Measurements from ENCODE around the gene TIMM17A. TPM values are rescaled to one million over a fixed set of nuclear protein-coding genes. Genes with fewer than 3 reads are reported as not detected.

The TIMM17A gene
- polyA plus RNA-seq, 1 donor: 41.6 TPM

DNA sequence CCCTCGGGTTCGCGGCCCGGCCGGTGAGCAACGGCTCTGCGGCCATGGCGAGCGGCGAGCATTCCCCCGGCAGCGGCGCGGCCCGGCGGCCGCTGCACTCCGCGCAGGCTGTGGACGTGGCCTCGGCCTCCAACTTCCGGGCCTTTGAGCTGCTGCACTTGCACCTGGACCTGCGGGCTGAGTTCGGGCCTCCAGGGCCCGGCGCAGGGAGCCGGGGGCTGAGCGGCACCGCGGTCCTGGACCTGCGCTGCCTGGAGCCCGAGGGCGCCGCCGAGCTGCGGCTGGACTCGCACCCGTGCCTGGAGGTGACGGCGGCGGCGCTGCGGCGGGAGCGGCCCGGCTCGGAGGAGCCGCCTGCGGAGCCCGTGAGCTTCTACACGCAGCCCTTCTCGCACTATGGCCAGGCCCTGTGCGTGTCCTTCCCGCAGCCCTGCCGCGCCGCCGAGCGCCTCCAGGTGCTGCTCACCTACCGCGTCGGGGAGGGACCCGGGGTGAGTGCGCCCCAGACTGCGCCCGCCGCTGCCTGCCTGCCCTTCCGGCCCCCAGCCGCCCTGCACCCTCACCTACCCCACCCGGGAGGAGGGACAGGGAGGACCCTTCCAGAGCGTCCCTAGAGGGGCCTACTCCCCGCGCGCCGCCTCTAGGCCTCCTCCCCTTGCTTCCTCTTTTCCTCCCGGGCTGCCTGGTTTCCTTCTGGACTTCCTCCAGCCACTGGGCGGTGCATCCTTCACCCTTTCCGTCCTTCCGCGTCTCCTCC is 27.5 kb downstream of the TIMM17A start, which contains the start of gene RNPEP:
Gene RNPEP (plus strand): TSS at position 26 of the 757 bp plus-strand sequence. CDS start 19 bp downstream, at position 45.
- no peaks in the 10 kb centered on the region for H3K27me3 ChIP-seq (ENCODE audit: control insufficient read depth, insufficient read depth, low read length)

GRCh38 chr1:201983380-201983805 is 28.1 kb downstream of the TIMM17A start:
- DNase-seq: peak; percentile 76 to 83
- WGBS (ENCODE audit: insufficient coverage, low lambda C conversion rate): 0% methylated on average over 1 of the region's 11 CpGs
- Histone ChIP-seq H3K27ac (ENCODE audit: low read length) (peak overlapping the region; percentile 83), H3K4me3 (ENCODE audit: low read length) (peak overlapping the region; percentile 67), H3K9me3 (ENCODE audit: control insufficient read depth, low read depth, low read length) (no peaks in the 10 kb centered on the region), H3K36me3 (ENCODE audit: control insufficient read depth, insufficient read depth, low read length) (peaks cover 4% of the 10 kb centered on the region), H3K4me1 (ENCODE audit: control insufficient read depth, insufficient read depth, low read length) (peaks cover 5% of the 10 kb centered on the region), H3K27me3 (ENCODE audit: control insufficient read depth, insufficient read depth, low read length) (no peaks in the 10 kb centered on the region)

More for the DNA sequence above, 27.5 kb downstream of the TIMM17A start, which contains the start of gene RNPEP:
- Histone ChIP-seq H3K36me3 (ENCODE audit: control insufficient read depth, insufficient read depth, low read length) (peaks cover 4% of the 10 kb centered on the region), H3K4me3 (ENCODE audit: low read length) (peak within 1 kb of the TSS; percentile 67), H3K9me3 (ENCODE audit: control insufficient read depth, low read depth, low read length) (no peaks in the 10 kb centered on the region), H3K27ac (ENCODE audit: low read length) (peak within 1 kb of the TSS; percentile 83), H3K4me1 (ENCODE audit: control insufficient read depth, insufficient read depth, low read length) (peaks cover 5% of the 10 kb centered on the region)
- no CpG with 5 or more reads among the region's 80 CpGs for WGBS (ENCODE audit: insufficient coverage, low lambda C conversion rate)
- DNase-seq: peak; percentile 40 to 84

DNA sequence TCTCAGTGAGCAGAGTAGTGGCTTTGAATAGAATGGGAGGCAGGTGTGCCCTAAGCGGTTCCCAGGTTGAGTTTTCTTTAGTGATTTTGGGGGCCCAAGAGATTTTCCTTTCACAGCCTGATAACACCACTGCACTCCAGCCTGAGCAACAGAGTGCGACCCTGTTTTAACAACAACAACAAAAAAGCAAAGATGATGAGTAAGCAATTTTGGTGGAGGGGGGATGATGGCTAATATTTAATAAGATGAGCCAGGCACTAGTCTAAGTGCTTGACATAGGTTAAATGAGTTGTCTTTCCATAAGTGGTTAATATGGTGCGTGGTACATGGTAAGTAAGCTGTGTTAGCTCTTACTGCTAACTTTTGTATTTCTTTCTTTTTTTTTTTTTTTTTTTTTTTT is 29.1 kb downstream of the TIMM17A start:
- no peak overlapping the region for H3K27ac ChIP-seq (ENCODE audit: low read length)
- peaks cover 5% of the 10 kb centered on the region for H3K4me1 ChIP-seq (ENCODE audit: control insufficient read depth, insufficient read depth, low read length)
- no peak for DNase-seq
- H3K4me3 ChIP-seq (ENCODE audit: low read length): no peak overlapping the region
- peaks cover 13% of the 10 kb centered on the region for H3K36me3 ChIP-seq (ENCODE audit: control insufficient read depth, insufficient read depth, low read length)
- no peaks in the 10 kb centered on the region for H3K9me3 ChIP-seq (ENCODE audit: control insufficient read depth, low read depth, low read length)
- no peaks in the 10 kb centered on the region for H3K27me3 ChIP-seq (ENCODE audit: control insufficient read depth, insufficient read depth, low read length)
- WGBS (ENCODE audit: insufficient coverage, low lambda C conversion rate): no CpG with 5 or more reads among the region's 3 CpGs

DNA sequence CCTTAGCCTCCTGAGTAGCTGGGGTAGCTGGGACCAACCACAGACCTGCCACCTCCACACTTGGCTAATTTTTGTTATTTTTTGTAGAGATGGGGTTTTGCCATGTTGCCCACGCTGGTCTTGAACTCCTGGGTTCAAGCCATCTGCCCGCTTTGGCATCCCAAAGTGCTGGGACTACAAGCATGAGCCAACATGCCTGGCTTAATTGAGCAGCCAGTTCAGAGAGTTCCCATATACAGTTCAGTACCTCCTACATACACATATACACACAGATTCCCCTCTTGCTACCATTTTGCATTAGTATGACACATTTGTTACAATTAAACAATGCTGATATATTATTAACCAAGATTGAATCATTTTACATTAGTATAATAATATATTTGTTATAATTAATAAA is 30.1 kb downstream of the TIMM17A start:
- Histone ChIP-seq H3K4me3 (ENCODE audit: low read length) (no peak overlapping the region), H3K27ac (ENCODE audit: low read length) (no peak overlapping the region), H3K27me3 (ENCODE audit: control insufficient read depth, insufficient read depth, low read length) (no peaks in the 10 kb centered on the region), H3K9me3 (ENCODE audit: control insufficient read depth, low read depth, low read length) (no peaks in the 10 kb centered on the region), H3K36me3 (ENCODE audit: control insufficient read depth, insufficient read depth, low read length) (peaks cover 21% of the 10 kb centered on the region), H3K4me1 (ENCODE audit: control insufficient read depth, insufficient read depth, low read length) (peaks cover 5% of the 10 kb centered on the region)
- WGBS (ENCODE audit: insufficient coverage, low lambda C conversion rate): no CpG with 5 or more reads among the region's 2 CpGs
- no peak for DNase-seq

DNA sequence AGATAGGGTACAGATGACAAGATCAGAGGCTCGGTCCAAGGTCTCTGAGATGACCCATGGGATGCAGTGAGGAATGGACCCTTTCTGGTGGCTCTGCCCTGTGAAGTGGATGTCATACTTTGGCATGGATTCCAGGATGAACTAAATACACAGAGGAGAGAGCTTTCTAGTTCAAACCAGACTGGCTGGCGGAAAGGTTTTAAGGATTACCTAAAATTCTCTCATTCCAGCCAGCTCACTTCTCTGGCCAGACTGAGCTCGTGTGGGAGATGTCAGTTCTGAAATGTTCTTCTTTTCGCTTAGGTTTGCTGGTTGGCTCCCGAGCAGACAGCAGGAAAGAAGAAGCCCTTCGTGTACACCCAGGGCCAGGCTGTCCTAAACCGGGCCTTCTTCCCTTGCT is 33.3 kb downstream of the TIMM17A start:
- peaks cover 50% of the 10 kb centered on the region for H3K36me3 ChIP-seq (ENCODE audit: control insufficient read depth, insufficient read depth, low read length)
- H3K27ac ChIP-seq (ENCODE audit: low read length): no peak overlapping the region
- no peaks in the 10 kb centered on the region for H3K9me3 ChIP-seq (ENCODE audit: control insufficient read depth, low read depth, low read length)
- no peak overlapping the region for H3K4me3 ChIP-seq (ENCODE audit: low read length)
- no peak for DNase-seq
- H3K4me1 ChIP-seq (ENCODE audit: control insufficient read depth, insufficient read depth, low read length): no peaks in the 10 kb centered on the region
- no CpG with 5 or more reads among the region's 7 CpGs for WGBS (ENCODE audit: insufficient coverage, low lambda C conversion rate)
- no peaks in the 10 kb centered on the region for H3K27me3 ChIP-seq (ENCODE audit: control insufficient read depth, insufficient read depth, low read length)

GRCh38 chr1:201989354-201990128 is 34.2 kb downstream of the TIMM17A start:
- H3K36me3 ChIP-seq (ENCODE audit: control insufficient read depth, insufficient read depth, low read length): peaks cover 59% of the 10 kb centered on the region
- H3K9me3 ChIP-seq (ENCODE audit: control insufficient read depth, low read depth, low read length): no peaks in the 10 kb centered on the region
- H3K27ac ChIP-seq (ENCODE audit: low read length): no peak overlapping the region
- no peaks in the 10 kb centered on the region for H3K4me1 ChIP-seq (ENCODE audit: control insufficient read depth, insufficient read depth, low read length)
- H3K4me3 ChIP-seq (ENCODE audit: low read length): no peak overlapping the region
- WGBS (ENCODE audit: insufficient coverage, low lambda C conversion rate): no CpG with 5 or more reads among the region's 10 CpGs
- H3K27me3 ChIP-seq (ENCODE audit: control insufficient read depth, insufficient read depth, low read length): no peaks in the 10 kb centered on the region
- DNase-seq: no peak

DNA sequence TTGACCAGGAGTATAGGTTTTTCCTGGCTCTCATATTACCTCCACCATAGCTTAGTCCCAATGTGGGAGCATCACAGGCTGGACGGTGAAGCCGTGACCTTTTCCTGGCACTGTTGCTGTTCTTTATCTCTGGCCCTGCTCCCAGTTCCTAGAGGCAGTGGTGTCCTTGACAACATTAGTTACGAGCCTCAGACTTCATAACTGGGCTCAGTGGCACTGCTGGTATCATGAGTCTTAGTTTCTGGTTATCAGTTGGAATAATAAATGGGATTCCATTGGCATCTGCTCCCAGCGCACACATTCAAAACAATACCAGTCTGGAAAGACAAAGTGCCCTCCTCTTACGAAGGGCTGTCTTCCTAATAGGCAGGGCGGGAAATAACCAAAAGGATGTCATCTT is 35.1 kb downstream of the TIMM17A start:
- no CpG with 5 or more reads among the region's 6 CpGs for WGBS (ENCODE audit: insufficient coverage, low lambda C conversion rate)
- peaks cover 60% of the 10 kb centered on the region for H3K36me3 ChIP-seq (ENCODE audit: control insufficient read depth, insufficient read depth, low read length)
- DNase-seq: no peak

GRCh38 chr1:201999625-202000238 is 44.4 kb downstream of the TIMM17A start:
- Histone ChIP-seq H3K4me1 (ENCODE audit: control insufficient read depth, insufficient read depth, low read length) (no peaks in the 10 kb centered on the region), H3K36me3 (ENCODE audit: control insufficient read depth, insufficient read depth, low read length) (peaks cover 79% of the 10 kb centered on the region), H3K9me3 (ENCODE audit: control insufficient read depth, low read depth, low read length) (no peaks in the 10 kb centered on the region), H3K27ac (ENCODE audit: low read length) (no peak overlapping the region), H3K27me3 (ENCODE audit: control insufficient read depth, insufficient read depth, low read length) (no peaks in the 10 kb centered on the region), H3K4me3 (ENCODE audit: low read length) (no peak overlapping the region)
- no CpG with 5 or more reads among the region's 16 CpGs for WGBS (ENCODE audit: insufficient coverage, low lambda C conversion rate)
- DNase-seq: peak; percentile 47 to 66

More for the DNA sequence above, 35.1 kb downstream of the TIMM17A start:
- no peaks in the 10 kb centered on the region for H3K4me1 ChIP-seq (ENCODE audit: control insufficient read depth, insufficient read depth, low read length)
- no peaks in the 10 kb centered on the region for H3K9me3 ChIP-seq (ENCODE audit: control insufficient read depth, low read depth, low read length)
- no peak overlapping the region for H3K27ac ChIP-seq (ENCODE audit: low read length)
- no peak overlapping the region for H3K4me3 ChIP-seq (ENCODE audit: low read length)
- no peaks in the 10 kb centered on the region for H3K27me3 ChIP-seq (ENCODE audit: control insufficient read depth, insufficient read depth, low read length)

DNA sequence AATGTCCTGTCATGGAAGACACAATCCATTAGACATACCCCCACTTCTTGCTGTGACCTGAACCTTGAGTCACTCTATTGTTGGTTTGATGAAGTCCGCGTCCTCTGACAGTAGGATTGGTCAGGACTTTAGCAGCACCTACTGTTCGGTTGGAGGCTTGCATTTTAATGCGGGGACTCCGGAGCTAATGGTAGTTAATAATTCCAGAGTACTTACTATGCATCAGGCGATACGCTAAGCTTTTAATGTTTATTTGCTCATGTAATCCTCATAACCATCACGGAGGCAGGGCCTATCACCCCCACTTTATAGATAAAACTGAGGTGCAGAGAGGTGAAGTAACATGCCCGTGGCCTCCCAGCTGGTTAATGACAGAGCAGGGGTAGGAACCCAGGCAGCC is 47.2 kb downstream of the TIMM17A start:
- WGBS (ENCODE audit: insufficient coverage, low lambda C conversion rate): no CpG with 5 or more reads among the region's 9 CpGs
- H3K27me3 ChIP-seq (ENCODE audit: control insufficient read depth, insufficient read depth, low read length): no peaks in the 10 kb centered on the region
- peaks cover 19% of the 10 kb centered on the region for H3K4me1 ChIP-seq (ENCODE audit: control insufficient read depth, insufficient read depth, low read length)
- no peak overlapping the region for H3K27ac ChIP-seq (ENCODE audit: low read length)
- H3K36me3 ChIP-seq (ENCODE audit: control insufficient read depth, insufficient read depth, low read length): peaks cover 75% of the 10 kb centered on the region
- H3K9me3 ChIP-seq (ENCODE audit: control insufficient read depth, low read depth, low read length): no peaks in the 10 kb centered on the region
- H3K4me3 ChIP-seq (ENCODE audit: low read length): no peak overlapping the region
- DNase-seq: peak; percentile 43 to 71

DNA sequence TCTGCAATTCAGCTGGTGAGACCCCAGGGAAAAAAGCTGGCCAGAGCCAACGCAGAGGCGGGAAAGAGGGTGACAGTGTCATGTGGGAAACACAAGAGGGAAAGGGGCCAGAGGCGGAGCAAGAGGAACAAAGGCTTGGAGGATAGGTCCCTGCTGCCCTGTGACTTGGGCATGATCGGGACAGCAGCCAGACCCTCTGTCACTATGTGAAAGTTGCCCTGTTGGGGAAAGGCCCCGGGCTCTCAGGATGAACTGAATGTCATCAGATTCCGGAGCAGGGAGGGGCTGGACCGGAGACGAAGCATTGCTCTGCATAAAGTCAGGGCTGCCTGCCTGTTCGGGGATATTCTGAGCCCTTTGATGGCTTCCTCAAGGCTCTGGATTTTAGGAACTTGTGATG is 49.4 kb downstream of the TIMM17A start:
- Histone ChIP-seq H3K4me3 (ENCODE audit: low read length) (no peak overlapping the region), H3K4me1 (ENCODE audit: control insufficient read depth, insufficient read depth, low read length) (peaks cover 33% of the 10 kb centered on the region), H3K9me3 (ENCODE audit: control insufficient read depth, low read depth, low read length) (no peaks in the 10 kb centered on the region), H3K27ac (ENCODE audit: low read length) (no peak overlapping the region), H3K36me3 (ENCODE audit: control insufficient read depth, insufficient read depth, low read length) (peaks cover 61% of the 10 kb centered on the region), H3K27me3 (ENCODE audit: control insufficient read depth, insufficient read depth, low read length) (no peaks in the 10 kb centered on the region)
- WGBS (ENCODE audit: insufficient coverage, low lambda C conversion rate): 100% methylated on average over 1 of the region's 9 CpGs
- DNase-seq: no peak

All from large intestine (tissue), 3 donors.